A549 (cell line): ENCODE results near the gene PCID2.

ENCODE experiments used
- CEBPB ChIP-seq, 2 experiments: fragments of >200 bp in 1 of 2; sonication (Bioruptor Twin) in 1 of 2; formaldehyde crosslinking in 1 of 2; IDR thresholded peaks; 2 replicates each; pipeline ENCODE4 v1.6.1; 2012 to 2016
- CHD4 ChIP-seq: fragments of 200-600 bp; sonication (generic); IDR thresholded peaks from 2 replicates; pipeline ENCODE4 v1.6.1; 2016; ENCODE audit warnings: antibody characterized with exemption, mild to moderate bottlenecking, borderline replicate concordance
- CTCF ChIP-seq: fragments of >200 bp; sonication (Bioruptor Twin); formaldehyde crosslinking; IDR thresholded peaks from 3 replicates; pipeline ENCODE4 v1.5.1; 2016
- JUNB ChIP-seq: fragments of >200 bp; sonication (Bioruptor Twin); formaldehyde crosslinking; IDR thresholded peaks from 2 replicates; pipeline ENCODE4 v1.6.1; 2016
- MAX ChIP-seq: IDR thresholded peaks from 2 replicates; pipeline ENCODE4 v1.6.1; 2012
- MAZ ChIP-seq: fragments of 150-350 bp; IDR thresholded peaks from 2 replicates; pipeline ENCODE4 v1.6.1; 2014; ENCODE audit warnings: antibody characterized with exemption, low read depth, low read length, borderline replicate concordance
- NPAS2 ChIP-seq: fragments of 250-450 bp; sonication (Bioruptor Pico); IDR thresholded peaks from 2 replicates; pipeline ENCODE4 v1.8.0; 2022; ENCODE audit warnings: mild to moderate bottlenecking, moderate library complexity, borderline replicate concordance
- PBX3 ChIP-seq: IDR thresholded peaks from 2 replicates; pipeline ENCODE4 v1.6.1; 2012
- RAD21 ChIP-seq, 2 experiments: fragments of >200 bp in 1 of 2; sonication (Bioruptor Twin) in 1 of 2; formaldehyde crosslinking in 1 of 2; IDR thresholded peaks in 1 of 2; conservative IDR thresholded peaks in 1 of 2; 2 replicates in 1 of 2; 3 replicates in 1 of 2; pipeline ENCODE4 v1.6.1; 2012 to 2018; ENCODE audit warnings: inconsistent platforms in 1 of 2
- REST ChIP-seq: fragments of 200-600 bp; sonication (generic); IDR thresholded peaks from 2 replicates; pipeline ENCODE4 v1.6.1; 2016; ENCODE audit warnings: antibody characterized with exemption, mild to moderate bottlenecking, moderate library complexity

GRCh38 chr13:113219256-113219940, 10.9 kb upstream of the PCID2 start:
- TF ChIP-seq RAD21 (conservative IDR thresholded peaks at IDR 0.05 in 1 of 2, IDR thresholded peaks at IDR 0.05 in 1 of 2): no peak
- TF ChIP-seq MAZ: no peak
- no peak for TF ChIP-seq CEBPB (IDR thresholded peaks at IDR 0.05)
- TF ChIP-seq NPAS2 (CRISPR knock-in tag): no peak
- TF ChIP-seq CTCF: no peak
- no peak for TF ChIP-seq JUNB
- no peak for TF ChIP-seq MAX
- no peak for TF ChIP-seq CHD4
- TF ChIP-seq PBX3: no peak
- no peak for TF ChIP-seq REST
